PC-3 (cell line): ENCODE measurements around the gene KDM5A. TPM values are rescaled to one million over a fixed set of nuclear protein-coding genes. Genes with fewer than 3 reads are reported as not detected.
A peak's percentile ranks its signal among the peaks of the same experiment; 100 is the strongest.
"Not testable (repeated sequence)": the region's sequence is repeated elsewhere in the genome, so short reads cannot be mapped to it uniquely, and the experiment has no call there.

Experiments used
- ATAC-seq: fragments of 200-7000 bp; cut with Tn5 transposase; 2 replicates; pipeline ENCODE4 v1.9.1; 2020; ENCODE audit warnings: mild to moderate bottlenecking, moderate library complexity
- BruUV-seq: library from RNA; stranded (reverse); fragments of 400-500 nt; replicated peaks from 2 replicates; lab custom pipeline; 2021; lab: Mats Ljungman, UMichigan
- CTCF ChIA-PET: fragments of 300-600 bp; sonication (Branson Sonifier 250); formaldehyde crosslinking; loops from one replicate; lab custom pipeline; 2022; ENCODE audit warnings: antibody characterized with exemption; lab: Charles Lee
- POLR2A ChIA-PET: fragments of 300-600 bp; sonication (Branson Sonifier 250); formaldehyde crosslinking; loops from one replicate; lab custom pipeline; 2022; ENCODE audit warnings: antibody characterized with exemption; ENCODE audit not compliant: unreplicated experiment; lab: Charles Lee
- DNase-seq: peaks from one replicate; pipeline ENCODE4 v3.0.0-alpha.2; 2015
- H2AFZ ChIP-seq: fragments of 300-600 bp; sonication (generic); 2 replicates; pipeline ENCODE4 v1.6.0; 2016; ENCODE audit warnings: antibody characterized with exemption, low read length
- H3F3A ChIP-seq: fragments of 300-600 bp; sonication (generic); one replicate; pipeline ENCODE4 v1.6.0; 2017; ENCODE audit warnings: antibody characterized with exemption, low read length, control low read depth, mild to moderate bottlenecking; ENCODE audit not compliant: unreplicated experiment
- H3K27ac ChIP-seq: fragments of 300-600 bp; sonication (generic); 2 replicates; pipeline ENCODE4 v1.5.1; 2016; ENCODE audit warnings: mild to moderate bottlenecking, low read length
- H3K27me3 ChIP-seq: fragments of 300-600 bp; sonication (generic); 2 replicates; pipeline ENCODE4 v1.6.1; 2016; ENCODE audit warnings: low read length, mixed read lengths
- H3K36me3 ChIP-seq: fragments of 300-600 bp; sonication (generic); 2 replicates; pipeline ENCODE4 v1.6.1; 2016; ENCODE audit warnings: low read depth, mixed run types, low read length, mixed read lengths
- H3K4me1 ChIP-seq: fragments of 300-600 bp; sonication (generic); 2 replicates; pipeline ENCODE4 v1.5.1; 2016; ENCODE audit warnings: low read length; ENCODE audit not compliant: insufficient read depth
- H3K4me2 ChIP-seq: fragments of 300-600 bp; sonication (generic); 2 replicates; pipeline ENCODE4 v1.6.0; 2016; ENCODE audit warnings: low read length
- H3K4me3 ChIP-seq: fragments of 300-600 bp; sonication (generic); 2 replicates; pipeline ENCODE4 v1.5.1; 2016; ENCODE audit warnings: mild to moderate bottlenecking, low read length, mixed read lengths
- H3K79me2 ChIP-seq: fragments of 300-600 bp; sonication (generic); 2 replicates; pipeline ENCODE4 v1.6.1; 2017; ENCODE audit warnings: low read length, mixed read lengths
- H3K9ac ChIP-seq: fragments of 300-600 bp; sonication (generic); 2 replicates; pipeline ENCODE4 v1.6.0; 2016; ENCODE audit warnings: mild to moderate bottlenecking, low read length
- H3K9me2 ChIP-seq: fragments of 300-600 bp; sonication (generic); replicated peaks from 2 replicates; pipeline ENCODE4 v1.6.1; 2016; ENCODE audit warnings: mixed run types, low read length, mixed read lengths
- H3K9me3 ChIP-seq: fragments of 300-600 bp; sonication (generic); 2 replicates; pipeline ENCODE4 v1.6.1; 2016; ENCODE audit warnings: low read length, mixed read lengths
- H4K20me1 ChIP-seq: fragments of 300-600 bp; sonication (generic); 2 replicates; pipeline ENCODE4 v1.6.1; 2016; ENCODE audit warnings: low read length, mixed read lengths
- EZH2 ChIP-seq: fragments of 300-600 bp; sonication (generic); IDR thresholded peaks from one replicate; pipeline ENCODE4 v1.6.1; 2017; ENCODE audit warnings: antibody characterized with exemption, mild to moderate bottlenecking, low read length; ENCODE audit not compliant: unreplicated experiment
- EZH2phosphoT487 ChIP-seq: fragments of 300-600 bp; sonication (generic); IDR thresholded peaks from 2 replicates; pipeline ENCODE4 v1.6.1; 2018; ENCODE audit warnings: mild to moderate bottlenecking, antibody characterized with exemption, low read length, borderline replicate concordance
- intact Hi-C: fragments of 100-400 bp; cut with micrococcal nuclease; formaldehyde crosslinking; loops from 2 replicates; pipeline ENCODE4 v1.9.0; 2023
- total RNA-seq: library from RNA; depleted of rRNA; stranded (reverse); fragments of >200 nt; gene quantifications from 2 replicates; pipeline ENCODE4 v1.2.3, GENCODE V29; 2014
- TF ChIP-seq, protein P1 (sequence below): fragments of 300-600 bp; sonication (generic); conservative IDR thresholded peaks from 2 replicates; pipeline ENCODE4 v1.5.1; 2017; ENCODE audit warnings: antibody characterized with exemption, low read depth, mild to moderate bottlenecking, low read length

The KDM5A gene
- total RNA-seq, 1 experiment from 2014 or later, result 27.8 TPM

DNA sequence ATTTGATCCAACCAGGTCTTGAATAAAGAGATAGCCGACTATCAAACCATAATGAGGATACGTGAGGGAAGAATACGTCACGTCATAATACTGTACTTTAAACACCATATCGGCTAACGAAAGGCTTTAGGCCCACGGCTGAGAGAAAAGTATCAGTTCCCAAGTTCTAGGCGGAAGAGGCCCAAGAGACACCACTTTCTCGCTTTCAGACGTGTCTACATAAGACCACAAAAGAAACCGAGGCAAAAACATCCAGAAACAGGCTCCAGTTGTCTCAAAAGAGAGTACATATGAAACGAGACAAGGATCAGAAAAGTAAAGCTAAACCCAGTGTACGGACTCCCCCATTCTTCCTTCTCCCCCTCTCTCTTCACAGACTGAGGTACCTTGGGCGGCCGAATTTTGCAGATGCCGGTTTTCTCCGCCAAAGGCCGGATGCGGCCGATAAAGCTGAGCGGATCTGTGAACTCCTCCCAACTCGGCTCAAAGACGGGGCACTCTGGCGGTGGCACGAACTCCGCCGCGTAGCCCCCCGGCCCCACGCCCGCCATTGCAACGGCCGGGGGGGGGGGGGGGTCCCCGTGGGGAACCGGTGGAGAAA lies 479 bp downstream of the KDM5A start:
- Histone ChIP-seq H2AFZ (peak overlapping the region; percentile 85), H3K79me2 (peaks cover 49% of the 10 kb centered on the region), H3K9me2 (no peaks in the 10 kb centered on the region), H3K4me2 (peak overlapping the region; percentile 96), H3K9ac (peak overlapping the region; percentile 87), H4K20me1 (peaks cover 27% of the 10 kb centered on the region), H3K4me1 (peaks cover 14% of the 10 kb centered on the region), H3K36me3 (peaks cover 15% of the 10 kb centered on the region; the same call in 1 of the 2 replicates), H3K27ac (peak overlapping the region; percentile 81), H3K9me3 (no peaks in the 10 kb centered on the region), H3K27me3 (no peaks in the 10 kb centered on the region), H3K4me3 (peak overlapping the region; percentile 93), H3F3A (no peaks in the 10 kb centered on the region)
- CTCF ChIA-PET, result no interaction called here
- intact Hi-C loops, result loop anchor here (1.0 kb wide), 1 partner anchor 13 kb away; the partner anchor contains the start of gene CCDC77
- DNase-seq (peak; percentile 15), ATAC-seq (peak; percentile 23)
- POLR2A ChIA-PET, result interaction anchor here (0.6 kb wide), 3 partner anchors 13 to 51 kb away, joined by 3 to 10 read pairs (median 6); no protein-coding TSS in a partner anchor
- BruUV-seq, result TSS peak; percentile 67
- TF ChIP-seq EZH2 (no peak), EZH2phosphoT487 (no peak)
- TF ChIP-seq, protein P1, sequence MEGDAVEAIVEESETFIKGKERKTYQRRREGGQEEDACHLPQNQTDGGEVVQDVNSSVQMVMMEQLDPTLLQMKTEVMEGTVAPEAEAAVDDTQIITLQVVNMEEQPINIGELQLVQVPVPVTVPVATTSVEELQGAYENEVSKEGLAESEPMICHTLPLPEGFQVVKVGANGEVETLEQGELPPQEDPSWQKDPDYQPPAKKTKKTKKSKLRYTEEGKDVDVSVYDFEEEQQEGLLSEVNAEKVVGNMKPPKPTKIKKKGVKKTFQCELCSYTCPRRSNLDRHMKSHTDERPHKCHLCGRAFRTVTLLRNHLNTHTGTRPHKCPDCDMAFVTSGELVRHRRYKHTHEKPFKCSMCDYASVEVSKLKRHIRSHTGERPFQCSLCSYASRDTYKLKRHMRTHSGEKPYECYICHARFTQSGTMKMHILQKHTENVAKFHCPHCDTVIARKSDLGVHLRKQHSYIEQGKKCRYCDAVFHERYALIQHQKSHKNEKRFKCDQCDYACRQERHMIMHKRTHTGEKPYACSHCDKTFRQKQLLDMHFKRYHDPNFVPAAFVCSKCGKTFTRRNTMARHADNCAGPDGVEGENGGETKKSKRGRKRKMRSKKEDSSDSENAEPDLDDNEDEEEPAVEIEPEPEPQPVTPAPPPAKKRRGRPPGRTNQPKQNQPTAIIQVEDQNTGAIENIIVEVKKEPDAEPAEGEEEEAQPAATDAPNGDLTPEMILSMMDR, result no peak

DNA sequence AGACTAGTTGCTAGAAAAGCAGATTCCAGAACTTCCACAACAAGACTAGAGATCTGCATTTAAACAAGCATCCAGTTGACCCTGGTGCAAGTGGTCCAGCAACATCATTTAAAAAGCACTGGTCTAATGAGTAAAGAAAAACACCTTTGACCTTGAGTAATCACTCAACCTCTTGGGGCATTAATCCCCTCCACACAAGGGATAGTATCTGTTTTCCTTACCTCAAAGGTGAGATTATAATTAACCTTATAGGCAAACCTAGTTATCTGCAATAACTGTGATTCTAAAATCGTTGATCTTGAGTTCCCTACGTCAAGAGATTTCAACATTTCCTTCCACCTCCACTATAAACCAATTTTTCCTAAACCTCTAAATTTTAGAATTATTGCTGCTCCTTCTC lies 1.1 kb downstream of the KDM5A start:
- peaks cover 18% of the 10 kb centered on the region for H3K36me3 ChIP-seq
- ChIA-PET POLR2A (no interaction called here), CTCF (no interaction called here)
- DNase-seq (no peak), ATAC-seq (no peak)
- no peaks in the 10 kb centered on the region for H3K9me2 ChIP-seq
- peak overlapping the region; percentile 87 for H3K9ac ChIP-seq
- peak overlapping the region; percentile 96 for H3K4me2 ChIP-seq
- no peaks in the 10 kb centered on the region for H3K27me3 ChIP-seq
- H3K79me2 ChIP-seq, result peaks cover 49% of the 10 kb centered on the region
- H2AFZ ChIP-seq, result no peak overlapping the region; the same call in 1 of the 2 replicates
- peak overlapping the region; percentile 93 for H3K4me3 ChIP-seq
- H3K9me3 ChIP-seq, result no peaks in the 10 kb centered on the region
- TF ChIP-seq EZH2 (no peak), EZH2phosphoT487 (no peak)
- TF ChIP-seq, protein P1, result no peak
- intact Hi-C loops, result no loop called here
- H3K27ac ChIP-seq, result no peak overlapping the region
- peaks cover 14% of the 10 kb centered on the region for H3K4me1 ChIP-seq
- peaks cover 27% of the 10 kb centered on the region for H4K20me1 ChIP-seq
- H3F3A ChIP-seq, result no peaks in the 10 kb centered on the region
- BruUV-seq, result no TSS peak

DNA sequence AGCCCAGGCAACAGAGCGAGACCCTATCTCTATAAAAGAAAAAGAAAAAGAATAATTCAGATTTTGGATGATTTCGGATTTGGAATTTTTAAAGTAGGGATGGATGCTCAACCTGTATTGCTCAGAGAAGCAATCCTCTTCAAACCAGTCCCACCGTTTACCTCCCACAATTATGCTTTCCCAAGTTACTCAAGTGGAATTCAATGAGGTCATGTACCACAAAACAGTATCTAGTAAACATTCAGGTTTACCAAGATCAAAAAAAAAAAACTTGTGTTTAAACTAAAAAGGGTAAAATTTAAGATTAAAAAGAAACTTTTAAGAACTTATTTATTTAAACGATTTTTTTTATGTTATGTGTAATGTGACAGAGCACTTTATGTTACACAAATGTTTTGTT lies 2.5 kb downstream of the KDM5A start:
- no peak for TF ChIP-seq EZH2
- TF ChIP-seq EZH2phosphoT487, result no peak
- TF ChIP-seq, protein P1, result no peak
- no peaks in the 10 kb centered on the region for H3K27me3 ChIP-seq
- no peaks in the 10 kb centered on the region for H3K9me3 ChIP-seq
- no peaks in the 10 kb centered on the region for H3K9me2 ChIP-seq
- H3K79me2 ChIP-seq, result peaks cover 49% of the 10 kb centered on the region
- peak overlapping the region; percentile 87; the same call in 1 of the 2 replicates for H3K9ac ChIP-seq
- H2AFZ ChIP-seq, result no peak overlapping the region
- POLR2A ChIA-PET, result no interaction called here
- H3F3A ChIP-seq, result no peaks in the 10 kb centered on the region
- BruUV-seq, result no TSS peak
- peak; percentile 37 for DNase-seq
- peak overlapping the region; percentile 93 for H3K4me3 ChIP-seq
- H3K4me2 ChIP-seq, result peak overlapping the region; percentile 96
- H3K4me1 ChIP-seq, result peaks cover 14% of the 10 kb centered on the region
- intact Hi-C loops, result no loop called here
- peaks cover 19% of the 10 kb centered on the region for H3K36me3 ChIP-seq
- CTCF ChIA-PET, result no interaction called here
- no peak for ATAC-seq
- H4K20me1 ChIP-seq, result peaks cover 27% of the 10 kb centered on the region
- H3K27ac ChIP-seq, result no peak overlapping the region

DNA sequence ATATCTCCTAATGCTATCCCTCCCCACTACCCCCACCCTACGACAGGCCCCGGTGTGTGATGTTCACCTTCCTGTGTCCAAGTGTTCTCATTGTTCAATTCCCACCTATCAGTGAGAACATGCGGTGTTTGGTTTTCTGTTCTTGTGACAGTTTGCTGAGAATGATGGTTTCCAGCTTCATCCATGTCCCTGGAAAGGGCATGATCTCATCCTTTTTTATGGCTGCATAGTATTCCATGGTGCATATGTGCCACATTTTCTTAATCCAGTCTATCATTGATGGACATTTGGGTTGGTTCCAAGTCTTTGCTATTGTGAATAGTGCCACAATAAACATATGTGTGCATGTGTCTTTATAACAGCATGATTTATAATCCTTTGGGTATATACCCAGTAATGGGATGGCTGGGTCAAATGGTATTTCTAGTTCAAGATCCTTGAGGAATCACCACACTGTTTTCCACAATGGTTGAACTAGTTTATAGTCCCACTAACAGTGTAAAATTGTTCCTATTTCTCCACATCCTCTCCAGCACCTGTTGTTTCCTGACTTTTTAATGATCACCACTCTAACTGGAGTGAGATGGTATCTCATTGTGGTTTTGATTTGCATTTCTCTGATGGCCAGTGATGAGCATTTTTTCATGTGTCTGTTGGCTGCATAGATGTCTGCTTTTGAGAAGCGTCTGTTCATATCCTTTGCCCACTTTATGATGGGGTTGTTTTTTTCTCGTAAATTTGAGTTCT lies 18.2 kb downstream of the KDM5A start:
- DNase-seq, intact Hi-C loops, H3K9ac ChIP-seq, ATAC-seq, H3K4me1 ChIP-seq, H2AFZ ChIP-seq, H3K27ac ChIP-seq, H3K4me3 ChIP-seq, H3K4me2 ChIP-seq, CTCF ChIA-PET, H3K9me3 ChIP-seq, H3K9me2 ChIP-seq, POLR2A ChIA-PET, H3F3A ChIP-seq, H3K79me2 ChIP-seq, H3K27me3 ChIP-seq, BruUV-seq, H4K20me1 ChIP-seq: not testable (repeated sequence)
- peaks cover 16% of the 10 kb centered on the region for H3K36me3 ChIP-seq
